ENCODE measurements around the gene MRPL23.

DNA sequence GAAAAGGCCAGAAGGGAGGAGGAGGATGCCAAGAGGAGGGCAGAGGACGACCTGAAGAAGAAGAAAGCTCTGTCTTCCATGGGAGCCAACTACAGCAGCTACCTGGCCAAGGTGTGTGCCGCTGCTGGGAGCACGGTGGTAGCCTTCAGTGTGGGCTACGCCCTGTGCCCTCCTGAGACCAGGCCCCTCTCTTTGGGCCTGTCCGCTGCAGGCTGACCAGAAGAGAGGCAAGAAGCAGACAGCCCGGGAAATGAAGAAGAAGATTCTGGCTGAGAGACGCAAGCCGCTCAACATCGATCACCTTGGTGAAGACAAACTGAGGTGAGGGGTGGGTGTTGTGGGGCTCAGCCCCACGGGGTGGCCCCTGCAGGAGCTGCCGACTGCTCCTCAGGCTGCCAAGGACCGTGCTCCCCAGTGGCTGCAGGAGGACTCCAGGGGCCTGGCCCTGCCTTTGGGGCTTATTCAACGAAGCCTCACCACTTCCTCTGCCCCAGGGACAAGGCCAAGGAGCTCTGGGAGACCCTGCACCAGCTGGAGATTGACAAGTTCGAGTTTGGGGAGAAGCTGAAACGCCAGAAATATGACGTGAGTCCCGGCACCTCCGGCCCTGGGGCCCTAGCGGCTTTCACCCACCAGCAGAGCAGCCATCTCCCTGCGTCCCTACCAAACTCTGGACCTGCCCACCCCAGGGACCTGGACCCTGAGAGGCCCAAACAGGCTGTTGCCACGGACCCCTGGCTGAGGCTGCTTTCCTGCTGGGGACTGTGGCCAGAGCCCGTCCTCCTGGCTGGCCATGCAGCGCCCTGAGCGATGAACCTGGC lies 12.6 kb upstream of the MRPL23 start:
- TF ChIP-seq CTCF (IDR thresholded peaks at IDR 0.05) (no peak), POLR2A (IDR thresholded peaks at IDR 0.05) (no peak)

Measured in body of pancreas (tissue), 4 donors.